HepG2 (cell line): ENCODE results near the gene CFAP70. TPM values are rescaled to one million over a fixed set of nuclear protein-coding genes. Genes with fewer than 3 reads are reported as not detected.

Experiments used
- ATAC-seq: fragments of 200-7000 bp; cut with Tn5 transposase; 3 replicates; pipeline ENCODE4 v1.9.1; 2020; ENCODE audit warnings: mild to moderate bottlenecking, moderate library complexity
- BruUV-seq: library from RNA; stranded (reverse); fragments of 400-500 nt; replicated peaks from 2 replicates; lab custom pipeline; 2021; lab: Mats Ljungman, UMichigan
- CTCF ChIA-PET: fragments of 300-600 bp; formaldehyde crosslinking; extraction: SDS; loops from one replicate; lab custom pipeline; 2021; ENCODE audit warnings: low total read pairs, inconsistent platforms, low intra/inter-chr PET ratio; lab: Yijun Ruan, JAX
- POLR2A ChIA-PET: fragments of 350-600 bp; sonication (Branson Sonifier 250); formaldehyde crosslinking; loops from one replicate; lab custom pipeline; 2020; ENCODE audit warnings: antibody characterized with exemption, inconsistent platforms; lab: Yijun Ruan, JAX
- DNase-seq: peaks from one replicate; pipeline ENCODE4 v3.0.0-alpha.2; 2015; ENCODE audit warnings: low spot score
- FAIRE-seq: peaks from 3 replicates; lab custom pipeline; 2011; peaks lifted over from hg19 to GRCh38; lab: Jason Lieb, UNC
- H2AFZ ChIP-seq: one replicate; pipeline ENCODE4 v1.6.1; 2011; ENCODE audit warnings: low read length, inconsistent platforms
- H3K27ac ChIP-seq: fragments of 300-600 bp; 3 replicates; pipeline ENCODE4 v1.8.0; 2011; ENCODE audit warnings: mixed run types, mild to moderate bottlenecking, mixed read lengths, low read length, inconsistent platforms; ENCODE audit not compliant: insufficient read depth; ENCODE audit errors: extremely low read length
- H3K27me3 ChIP-seq, 2 experiments: fragments of 200-600 bp in 1 of 2; 2 replicates in 1 of 2; 3 replicates in 1 of 2; pipeline versions ENCODE4 v1.6.0 to v1.8.0; 2011; ENCODE audit warnings: low read length in 2 of 2, mild to moderate bottlenecking in 2 of 2, moderate library complexity in 2 of 2, inconsistent platforms in 1 of 2; ENCODE audit not compliant: insufficient read depth in 2 of 2, control insufficient read depth in 1 of 2
- H3K36me3 ChIP-seq, 2 experiments: fragments of 200-600 bp in 1 of 2; replicated peaks in 1 of 2; 2 replicates in 1 of 2; 3 replicates in 1 of 2; pipeline versions ENCODE4 v1.5.1 to v1.8.0; 2011; ENCODE audit warnings: low read length in 2 of 2, inconsistent platforms in 1 of 2; ENCODE audit not compliant: insufficient read depth in 2 of 2, control insufficient read depth in 1 of 2
- H3K4me1 ChIP-seq: 2 replicates; pipeline ENCODE4 v1.5.1; 2012; ENCODE audit warnings: low read length, inconsistent platforms; ENCODE audit not compliant: insufficient read depth
- H3K4me2 ChIP-seq: 2 replicates; pipeline ENCODE4 v1.6.0; 2011; ENCODE audit warnings: low read depth, low read length, inconsistent platforms
- H3K4me3 ChIP-seq, 3 experiments: fragments of 200-600 bp in 1 of 3; sonication (generic), shearing (Covaris generic) in 1 of 3; replicated peaks in 1 of 3; 2 replicates each; pipeline ENCODE4 v1.5.1; 2011 to 2016; ENCODE audit warnings: low read length in 3 of 3, inconsistent platforms in 2 of 3, low read depth in 2 of 3, mild to moderate bottlenecking in 2 of 3, control low read depth in 1 of 3, mixed read lengths in 1 of 3; ENCODE audit not compliant: insufficient read depth in 1 of 3
- H3K79me2 ChIP-seq: one replicate; pipeline ENCODE4 v1.6.1; 2011; ENCODE audit warnings: low read length, inconsistent platforms; ENCODE audit not compliant: insufficient read depth
- H3K9ac ChIP-seq: 2 replicates; pipeline ENCODE4 v1.6.0; 2011; ENCODE audit warnings: mild to moderate bottlenecking, low read depth, low read length, inconsistent platforms; ENCODE audit not compliant: insufficient read depth
- H3K9me3 ChIP-seq: 2 replicates; pipeline ENCODE4 v1.5.1; 2012; ENCODE audit warnings: mild to moderate bottlenecking, low read length
- H4K20me1 ChIP-seq: 2 replicates; pipeline ENCODE4 v1.6.0; 2011; ENCODE audit warnings: inconsistent platforms, mild to moderate bottlenecking, low read length, moderate library complexity; ENCODE audit not compliant: insufficient read depth
- E2F1 ChIP-seq: sonication (generic); formaldehyde crosslinking; IDR thresholded peaks from 2 replicates; pipeline ENCODE4 v1.5.0; 2020; ENCODE audit warnings: missing genetic modification reagents
- HOXA7 ChIP-seq: sonication (generic); formaldehyde crosslinking; IDR thresholded peaks from 2 replicates; pipeline ENCODE4 v1.8.1; 2022; ENCODE audit warnings: mild to moderate bottlenecking, missing genetic modification reagents, moderate library complexity
- LBX2 ChIP-seq: sonication (generic); formaldehyde crosslinking; IDR thresholded peaks from 2 replicates; pipeline ENCODE4 v1.5.0; 2020; ENCODE audit warnings: missing genetic modification reagents, mild to moderate bottlenecking, borderline replicate concordance
- NBN ChIP-seq: fragments of 450-650 bp; conservative IDR thresholded peaks from 2 replicates; pipeline ENCODE4 v1.6.1; 2017
- SMARCE1 ChIP-seq: fragments of 450-650 bp; IDR thresholded peaks from 2 replicates; pipeline ENCODE4 v1.6.1; 2017; ENCODE audit warnings: borderline replicate concordance
- UBTF ChIP-seq: sonication (generic); formaldehyde crosslinking; IDR thresholded peaks from 2 replicates; pipeline ENCODE4 v1.4.0; 2020; ENCODE audit warnings: mild to moderate bottlenecking, missing genetic modification reagents
- WIZ ChIP-seq: sonication (generic); formaldehyde crosslinking; IDR thresholded peaks from 2 replicates; pipeline ENCODE4 v1.5.1; 2020; ENCODE audit warnings: mild to moderate bottlenecking, missing genetic modification reagents
- ZBTB46 ChIP-seq: sonication (generic); formaldehyde crosslinking; IDR thresholded peaks from 2 replicates; pipeline ENCODE4 v1.4.0; 2020; ENCODE audit warnings: mild to moderate bottlenecking, missing genetic modification reagents, borderline replicate concordance
- ZNF569 ChIP-seq: sonication (generic); formaldehyde crosslinking; IDR thresholded peaks from 2 replicates; pipeline ENCODE4 v1.5.0; 2020; ENCODE audit warnings: mild to moderate bottlenecking, missing genetic modification reagents, moderate library complexity, borderline replicate concordance
- WGBS: methylation state at CpG from one replicate; pipeline ENCODE4 v1.1.6; 2017; ENCODE audit warnings: low lambda C conversion rate; 5-methylcytosine and 5-hydroxymethylcytosine counted together
- in situ Hi-C: cut with HindIII; loops from 2 replicates; pipeline ENCODE4 v1.10.0; 2017; ENCODE audit warnings: low pct_unique_long_range_greater_than_20kb; ENCODE audit not compliant: extremely low pct_ligation_motif_present
- intact Hi-C: fragments of 100-400 bp; cut with micrococcal nuclease; formaldehyde crosslinking; loops from one replicate; pipeline ENCODE4 v1.10.0; 2022; ENCODE audit not compliant: unreplicated experiment
- polyA plus RNA-seq, 8 experiments: library from polyadenylated mRNA; depleted of rRNA in 3 of 8; stranded (reverse) in 7 of 8; unstranded in 1 of 8; fragments of >200 nt; fragmentation: Illumina TruSeq in 4 of 8; extraction: Trizol in 4 of 8; gene quantifications; 2 replicates each; pipeline versions ENCODE4 v1.2.1 to v1.2.3, GENCODE V29; 2011 to 2016; ENCODE audit warnings: low read depth in 4 of 8, missing spikeins in 1 of 8, mixed read lengths in 1 of 8; ENCODE audit not compliant: insufficient read depth in 1 of 8
- total RNA-seq, 5 experiments: library from RNA; depleted of rRNA; stranded (reverse); fragments of >200 nt; fragmentation: Illumina TruSeq; extraction: Trizol; gene quantifications; 2 replicates each; pipeline ENCODE4 v1.2.3, GENCODE V29; 2016; ENCODE audit warnings: low read depth in 1 of 5

CFAP70 gene
- total and polyA plus RNA-seq, 2 of the 13 experiments (the other 11 are each of a cell fraction or from before 2014, with no cell fraction given) = 0.27 to 0.38 TPM

- no peak for FAIRE-seq
- Histone ChIP-seq H2AFZ (no peak overlapping the region), H3K36me3 (0 out of 5 replicates have a peak, but pooled peaks cover 0 to 3% of the 10 kb centered on the region in 2 experiments), H3K4me2 (no peak overlapping the region), H3K4me3 (no peak overlapping the region), H3K9ac (no peak overlapping the region), H3K27ac (no peak overlapping the region), H3K79me2 (no peaks in the 10 kb centered on the region), H3K4me1 (no peaks in the 10 kb centered on the region), H3K27me3 (no peaks in the 10 kb centered on the region), H3K9me3 (no peaks in the 10 kb centered on the region), H4K20me1 (no peaks in the 10 kb centered on the region)
- no peak for ATAC-seq
- ChIA-PET CTCF (no interaction called here), POLR2A (no interaction called here)
- WGBS = 98% methylated on average over 4 of the region's 4 CpGs
- in situ Hi-C loops = no loop called here
- BruUV-seq = no TSS peak
- no peak for TF ChIP-seq WIZ (CRISPR knock-in tag)
- intact Hi-C loops = no loop called here
- no peak for DNase-seq
Observed at GRCh38 chr10:73368238-73368637, 9.6 kb upstream of the CFAP70 start.

GRCh38 chr10:73366381-73367298 lies 8.0 kb upstream of the CFAP70 start:
- DNase-seq (no peak), FAIRE-seq (no peak), ATAC-seq (no peak)
- Histone ChIP-seq H4K20me1 (no peaks in the 10 kb centered on the region), H3K4me1 (no peaks in the 10 kb centered on the region), H3K9me3 (no peaks in the 10 kb centered on the region), H2AFZ (no peak overlapping the region), H3K27me3 (no peaks in the 10 kb centered on the region), H3K4me2 (no peak overlapping the region), H3K79me2 (no peaks in the 10 kb centered on the region), H3K27ac (no peak overlapping the region), H3K4me3 (no peak overlapping the region), H3K9ac (no peak overlapping the region), H3K36me3 (0 out of 5 replicates have a peak, but pooled peaks cover 0 to 3% of the 10 kb centered on the region in 2 experiments)
- ChIA-PET CTCF (no interaction called here), POLR2A (no interaction called here)
- intact Hi-C loops = no loop called here
- 95% methylated on average over 6 of the region's 6 CpGs for WGBS
- BruUV-seq = no TSS peak
- in situ Hi-C loops = no loop called here
- TF ChIP-seq LBX2 (CRISPR knock-in tag) = no peak
- TF ChIP-seq ZNF569 (CRISPR knock-in tag) = no peak
- TF ChIP-seq E2F1 (CRISPR knock-in tag) = no peak
- no peak for TF ChIP-seq SMARCE1
- no peak for TF ChIP-seq HOXA7 (CRISPR knock-in tag)
- TF ChIP-seq UBTF (CRISPR knock-in tag) = no peak
- TF ChIP-seq NBN = no peak
- TF ChIP-seq ZBTB46 (CRISPR knock-in tag) = no peak
